SK-N-SH treated with all-trans-retinoic acid at 6 μM for 48 hours (cell line): ENCODE data around the gene NCKAP5.

ENCODE experiments used
- ATAC-seq: fragments of 200-7000 bp; cut with Tn5 transposase; 3 replicates; pipeline ENCODE4 v1.9.1; 2020; ENCODE audit warnings: mild to moderate bottlenecking, moderate library complexity
- BACH2 ChIP-seq: fragments of 250-450 bp; sonication (Bioruptor Pico); IDR thresholded peaks from 2 replicates; pipeline ENCODE4 v1.9.0; 2021; ENCODE audit warnings: mild to moderate bottlenecking, borderline replicate concordance
- CREB5 ChIP-seq: fragments of 250-450 bp; sonication (Bioruptor Pico); IDR thresholded peaks from 2 replicates; pipeline ENCODE4 v1.5.1; 2020; ENCODE audit warnings: low read depth, mild to moderate bottlenecking, moderate library complexity
- CSRNP3 ChIP-seq: fragments of 250-450 bp; sonication (Bioruptor Pico); IDR thresholded peaks from 2 replicates; pipeline ENCODE4 v1.5.1; 2021; ENCODE audit warnings: mild to moderate bottlenecking, moderate library complexity
- ESRRG ChIP-seq: fragments of 250-450 bp; sonication (Bioruptor Pico); IDR thresholded peaks from 2 replicates; pipeline ENCODE4 v1.6.1; 2021; ENCODE audit warnings: mild to moderate bottlenecking
- GLIS3 ChIP-seq: fragments of 250-450 bp; sonication (Bioruptor Pico); IDR thresholded peaks from 2 replicates; pipeline ENCODE4 v1.5.0; 2020; ENCODE audit warnings: mild to moderate bottlenecking, moderate library complexity
- ISL1 ChIP-seq: fragments of 250-450 bp; sonication (Bioruptor Pico); IDR thresholded peaks from 2 replicates; pipeline ENCODE4 v2.1.2; 2022; ENCODE audit warnings: mild to moderate bottlenecking, moderate library complexity
- OSR1 ChIP-seq: fragments of 250-450 bp; sonication (Bioruptor Pico); IDR thresholded peaks from 2 replicates; pipeline ENCODE4 v1.8.0; 2022; ENCODE audit warnings: moderate library complexity, mild to moderate bottlenecking, inconsistent platforms
- PATZ1 ChIP-seq: fragments of 250-450 bp; sonication (Bioruptor Pico); IDR thresholded peaks from 2 replicates; pipeline ENCODE4 v1.8.0; 2020; ENCODE audit warnings: mild to moderate bottlenecking, moderate library complexity, borderline replicate concordance
- POU6F1 ChIP-seq: fragments of 250-450 bp; sonication (Bioruptor Pico); IDR thresholded peaks from 2 replicates; pipeline ENCODE4 v1.8.0; 2021; ENCODE audit warnings: low read depth, mild to moderate bottlenecking, moderate library complexity, borderline replicate concordance
- PPARA ChIP-seq: fragments of 250-450 bp; sonication (Bioruptor Pico); IDR thresholded peaks from 2 replicates; pipeline ENCODE4 v1.5.0; 2020; ENCODE audit warnings: mild to moderate bottlenecking, borderline replicate concordance
- SNAI2 ChIP-seq: fragments of 250-450 bp; sonication (Bioruptor Pico); IDR thresholded peaks from 2 replicates; pipeline ENCODE4 v1.5.0; 2020; ENCODE audit warnings: mild to moderate bottlenecking, moderate library complexity
- TCF4 ChIP-seq: fragments of 250-450 bp; sonication (Bioruptor Pico); IDR thresholded peaks from 2 replicates; pipeline ENCODE4 v1.8.0; 2021; ENCODE audit warnings: mild to moderate bottlenecking, moderate library complexity, borderline replicate concordance
- TOX ChIP-seq: fragments of 250-450 bp; sonication (Bioruptor Pico); IDR thresholded peaks from 2 replicates; pipeline ENCODE4 v1.8.0; 2021; ENCODE audit warnings: mild to moderate bottlenecking, moderate library complexity, borderline replicate concordance
- TSHZ2 ChIP-seq: fragments of 250-450 bp; sonication (Bioruptor Pico); IDR thresholded peaks from 2 replicates; pipeline ENCODE4 v1.5.0; 2020; ENCODE audit warnings: mild to moderate bottlenecking, moderate library complexity
- ZC3H10 ChIP-seq: fragments of 250-450 bp; sonication (Bioruptor Pico); IDR thresholded peaks from 2 replicates; pipeline ENCODE4 v1.5.1; 2021; ENCODE audit warnings: mild to moderate bottlenecking, moderate library complexity
- ZFP3 ChIP-seq: fragments of 250-450 bp; sonication (Bioruptor Pico); IDR thresholded peaks from 2 replicates; pipeline ENCODE4 v1.5.0; 2020; ENCODE audit warnings: mild to moderate bottlenecking, moderate library complexity
- ZFP30 ChIP-seq: fragments of 450-650 bp; formaldehyde crosslinking; IDR thresholded peaks from 2 replicates; pipeline ENCODE4 v1.5.0; 2022; ENCODE audit warnings: mild to moderate bottlenecking, moderate library complexity
- ZNF565 ChIP-seq: fragments of 450-650 bp; formaldehyde crosslinking; conservative IDR thresholded peaks from 2 replicates; pipeline ENCODE4 v1.5.0; 2020; ENCODE audit warnings: low read depth, mild to moderate bottlenecking, moderate library complexity
- ZNF70 ChIP-seq: fragments of 450-650 bp; formaldehyde crosslinking; IDR thresholded peaks from 2 replicates; pipeline ENCODE4 v1.5.0; 2020; ENCODE audit warnings: mild to moderate bottlenecking, moderate library complexity
- ZNF8 ChIP-seq: fragments of 450-650 bp; formaldehyde crosslinking; IDR thresholded peaks from 2 replicates; pipeline ENCODE4 v1.5.0; 2020; ENCODE audit warnings: mild to moderate bottlenecking, moderate library complexity

NCKAP5 gene

GRCh38 chr2:133426791-133427190, 141.5 kb downstream of the NCKAP5 start (continued):
- no peak for TF ChIP-seq POU6F1

- no peak for ATAC-seq
- no peak for TF ChIP-seq ZC3H10 (CRISPR knock-in tag)
- TF ChIP-seq BACH2 (CRISPR knock-in tag) = no peak
- TF ChIP-seq ZFP3 (CRISPR knock-in tag) = no peak
- TF ChIP-seq CSRNP3 (CRISPR knock-in tag) = no peak
- TF ChIP-seq ZNF8 (CRISPR knock-in tag) = no peak
- TF ChIP-seq CREB5 (CRISPR knock-in tag) = no peak
- TF ChIP-seq ZNF70 (CRISPR knock-in tag) = no peak
- TF ChIP-seq TOX (CRISPR knock-in tag) = no peak
- no peak for TF ChIP-seq ZNF565 (CRISPR knock-in tag)
- TF ChIP-seq TCF4 = no peak
- TF ChIP-seq PATZ1 (CRISPR knock-in tag) = no peak
- no peak for TF ChIP-seq GLIS3 (CRISPR knock-in tag)
- TF ChIP-seq OSR1 = no peak
- no peak for TF ChIP-seq POU6F1
- no peak for TF ChIP-seq ESRRG (CRISPR knock-in tag)
- no peak for TF ChIP-seq PPARA (CRISPR knock-in tag)
Observed at GRCh38 chr2:133425612-133426011, 142.7 kb downstream of the NCKAP5 start.

- ATAC-seq = no peak
- TF ChIP-seq SNAI2 (CRISPR knock-in tag) (no peak), ISL1 (CRISPR knock-in tag) (peak; percentile 26; the same call in 1 of the 2 replicates)
Observed at GRCh38 chr2:133424876-133425275, 143.4 kb downstream of the NCKAP5 start.

GRCh38 chr2:133422931-133423351, 145.3 kb downstream of the NCKAP5 start:
- no peak for ATAC-seq
- TF ChIP-seq ZNF70 (CRISPR knock-in tag) = no peak
- TF ChIP-seq POU6F1 = no peak
- TF ChIP-seq ZFP30 (CRISPR knock-in tag) = no peak
- no peak for TF ChIP-seq TSHZ2 (CRISPR knock-in tag)
- TF ChIP-seq CSRNP3 (CRISPR knock-in tag) = no peak
- no peak for TF ChIP-seq PPARA (CRISPR knock-in tag)
- no peak for TF ChIP-seq ESRRG (CRISPR knock-in tag)
- no peak for TF ChIP-seq ZNF8 (CRISPR knock-in tag)
- no peak for TF ChIP-seq ZNF565 (CRISPR knock-in tag)
- no peak for TF ChIP-seq TOX (CRISPR knock-in tag)
- TF ChIP-seq, all 23 proteins: peak for 0
